HG03520 (cell line): Measurements from ENCODE around the gene HERC6.
"Not testable (repeated sequence)": the region's sequence is repeated elsewhere in the genome, so short reads cannot be mapped to it uniquely, and the experiment has no call there.

Experiments used
- ATAC-seq: cut with Tn5 transposase; IDR thresholded peaks from one replicate; pipeline ENCODE4 v1.9.1; 2021; ENCODE audit warnings: mild to moderate bottlenecking, moderate library complexity; ENCODE audit not compliant: unreplicated experiment

Gene HERC6

GRCh38 chr4:88445252-88445651, 66.6 kb downstream of the HERC6 start:
- no peak for ATAC-seq

DNA sequence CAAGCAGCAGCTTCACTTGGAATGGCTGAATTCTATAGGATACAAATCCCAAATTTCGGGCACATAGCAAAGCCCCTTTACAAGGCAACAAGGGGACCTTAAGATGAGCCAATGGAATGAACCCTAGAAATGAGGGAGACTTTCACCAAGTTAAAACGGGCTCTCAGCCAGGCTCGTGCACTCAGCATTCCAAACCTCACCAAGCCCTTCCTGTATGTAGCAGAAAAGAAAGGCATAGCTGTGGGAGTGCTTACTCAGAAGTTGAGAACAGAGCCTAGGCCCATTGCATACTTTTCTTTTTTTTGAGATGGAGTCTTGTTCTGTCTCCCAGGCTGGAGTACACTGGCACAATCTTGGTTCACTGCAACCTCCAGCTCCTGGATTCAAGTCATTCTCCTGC, 67.5 kb downstream of the HERC6 start:
- no peak for ATAC-seq

DNA sequence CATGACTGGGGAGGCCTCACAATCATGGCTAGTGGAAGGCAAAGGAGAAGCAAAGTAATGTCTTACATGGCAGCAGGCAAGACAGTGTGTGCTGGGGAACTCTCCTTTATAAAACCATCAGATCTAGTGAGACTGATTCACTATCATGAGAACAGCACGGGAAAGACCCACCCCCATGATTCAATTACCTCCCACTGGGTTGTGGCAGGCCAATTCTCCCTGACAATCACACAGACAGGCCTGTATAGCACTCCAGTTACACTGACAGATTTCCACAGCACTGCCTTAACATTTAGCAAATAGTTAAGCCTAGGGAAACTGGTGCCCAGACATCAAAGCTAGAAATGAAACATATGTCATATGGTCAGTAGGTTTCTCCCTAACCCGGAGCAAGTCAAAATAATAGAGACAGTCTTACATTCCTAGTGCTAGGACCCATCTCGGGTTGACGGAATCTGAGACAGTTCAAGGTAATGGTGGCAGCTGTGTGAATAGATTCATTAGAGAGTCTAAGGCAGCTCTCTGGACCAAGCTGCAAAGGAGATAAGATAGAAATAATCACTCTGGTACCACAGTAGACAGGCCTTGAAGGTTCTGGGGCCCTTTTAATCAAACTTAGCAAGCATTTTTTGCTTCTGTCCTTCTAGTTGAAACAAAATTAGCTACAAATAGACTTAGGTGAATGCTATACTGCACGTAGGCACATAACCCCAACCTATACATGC, 68.9 kb downstream of the HERC6 start:
- ATAC-seq, result no peak

DNA sequence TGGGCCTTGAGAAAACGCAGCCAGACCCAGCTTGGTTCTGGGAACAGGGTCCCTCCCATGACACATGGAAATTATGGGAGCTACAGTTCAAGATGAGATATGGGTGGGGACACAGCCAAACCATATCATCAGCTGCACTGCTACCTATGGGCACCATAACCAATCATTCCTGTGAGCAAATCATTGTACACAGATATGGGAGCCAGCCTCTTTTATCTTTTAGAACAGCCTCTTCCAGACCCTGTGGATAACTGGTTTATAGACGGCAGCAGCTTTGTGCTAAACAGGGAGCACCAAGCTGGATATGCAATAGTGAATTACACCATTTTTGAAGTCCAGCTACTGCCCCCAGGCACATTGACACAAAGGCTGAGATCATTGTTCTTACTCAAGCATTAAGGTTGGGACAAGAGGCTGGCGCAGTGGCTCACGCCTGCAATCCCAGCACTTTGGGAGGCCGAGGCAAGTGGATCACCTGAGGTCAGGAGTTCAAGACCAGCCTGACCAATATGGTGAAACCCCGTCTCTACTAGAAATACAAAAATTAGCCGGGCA, 69.6 kb downstream of the HERC6 start:
- ATAC-seq, result not testable (repeated sequence)

DNA sequence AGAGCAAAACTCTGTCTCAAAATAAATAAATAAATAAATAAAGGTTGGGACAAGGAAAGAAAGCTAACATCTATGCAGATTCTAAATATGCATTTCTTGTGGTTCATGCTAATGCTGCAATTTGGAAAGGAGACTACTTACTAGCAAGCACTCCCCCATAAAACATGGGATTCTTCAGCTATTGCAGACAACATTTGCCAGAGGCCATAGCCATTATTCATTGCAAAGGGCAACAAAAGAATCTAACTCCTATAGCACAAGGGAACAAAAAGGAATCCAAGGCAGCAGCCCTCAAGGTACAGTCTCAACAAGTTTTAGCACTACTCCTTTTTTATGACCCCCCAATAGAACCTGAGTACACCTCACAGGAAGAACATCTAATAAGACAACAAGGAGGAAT, 70.2 kb downstream of the HERC6 start:
- no peak for ATAC-seq

DNA sequence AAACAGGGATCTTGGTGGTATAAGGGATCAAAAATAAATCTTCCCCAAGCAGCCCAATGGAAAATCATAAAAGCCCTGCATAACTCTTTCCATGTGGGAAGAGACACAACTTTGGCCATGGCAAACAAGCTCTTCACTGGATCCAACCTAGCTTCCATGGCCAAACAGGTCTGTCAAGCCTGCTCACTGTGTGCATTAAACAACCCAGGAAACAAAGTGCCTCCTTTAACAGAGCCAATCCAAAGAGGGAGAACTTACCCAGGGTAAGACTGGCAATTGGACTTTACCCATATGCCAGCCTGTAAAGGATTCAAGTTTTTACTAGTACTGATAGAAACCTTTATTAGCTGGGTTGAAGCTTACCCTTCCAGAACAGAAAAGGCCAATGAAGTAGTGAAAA, 70.6 kb downstream of the HERC6 start:
- no peak for ATAC-seq

DNA sequence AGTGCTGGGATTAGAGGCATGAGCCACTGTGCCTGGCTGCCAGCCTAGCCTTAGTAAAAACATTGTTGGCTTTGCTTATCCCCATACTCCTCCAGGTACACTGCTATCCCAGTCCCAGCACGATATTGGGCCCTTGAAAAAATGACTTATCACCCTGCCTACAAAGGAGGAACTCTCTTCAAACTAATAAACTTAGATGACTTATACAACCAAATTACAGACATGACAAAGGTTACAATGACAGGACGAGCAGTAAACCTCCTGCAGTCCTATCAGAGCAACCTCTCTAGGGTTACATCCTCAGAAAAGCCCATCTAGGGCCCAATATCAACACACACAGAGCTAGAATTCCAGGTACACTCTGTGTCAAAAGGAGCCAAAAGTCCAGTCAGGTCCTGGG, 72.6 kb downstream of the HERC6 start:
- no peak for ATAC-seq

DNA sequence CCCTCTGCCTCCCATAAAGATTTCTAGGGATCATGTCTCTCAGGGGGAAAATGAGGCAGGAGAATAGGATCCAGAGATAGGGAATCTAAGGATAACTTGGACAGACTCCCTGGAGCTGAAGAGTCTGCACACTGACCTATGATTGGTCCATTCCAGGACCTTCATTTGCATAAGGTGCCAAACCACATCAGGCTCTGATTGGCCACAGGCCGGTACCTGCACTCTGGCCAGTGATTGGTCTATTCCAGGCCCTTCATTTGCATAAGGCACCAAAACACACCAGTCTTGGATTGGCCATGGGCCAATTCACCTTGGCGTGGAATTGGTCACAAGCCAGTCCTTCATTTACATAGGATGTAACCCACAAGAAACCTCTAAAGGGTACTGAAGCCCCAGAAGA, 74.3 kb downstream of the HERC6 start:
- no peak for ATAC-seq

- peak; percentile 93 for ATAC-seq
Observed at GRCh38 chr4:88456670-88457306, 78.1 kb downstream of the HERC6 start, which contains the start of gene HERC5. Gene HERC5, plus strand, starts transcription at chr4:88457119. Its CDS starts 151 bp downstream, at chr4:88457270.

DNA sequence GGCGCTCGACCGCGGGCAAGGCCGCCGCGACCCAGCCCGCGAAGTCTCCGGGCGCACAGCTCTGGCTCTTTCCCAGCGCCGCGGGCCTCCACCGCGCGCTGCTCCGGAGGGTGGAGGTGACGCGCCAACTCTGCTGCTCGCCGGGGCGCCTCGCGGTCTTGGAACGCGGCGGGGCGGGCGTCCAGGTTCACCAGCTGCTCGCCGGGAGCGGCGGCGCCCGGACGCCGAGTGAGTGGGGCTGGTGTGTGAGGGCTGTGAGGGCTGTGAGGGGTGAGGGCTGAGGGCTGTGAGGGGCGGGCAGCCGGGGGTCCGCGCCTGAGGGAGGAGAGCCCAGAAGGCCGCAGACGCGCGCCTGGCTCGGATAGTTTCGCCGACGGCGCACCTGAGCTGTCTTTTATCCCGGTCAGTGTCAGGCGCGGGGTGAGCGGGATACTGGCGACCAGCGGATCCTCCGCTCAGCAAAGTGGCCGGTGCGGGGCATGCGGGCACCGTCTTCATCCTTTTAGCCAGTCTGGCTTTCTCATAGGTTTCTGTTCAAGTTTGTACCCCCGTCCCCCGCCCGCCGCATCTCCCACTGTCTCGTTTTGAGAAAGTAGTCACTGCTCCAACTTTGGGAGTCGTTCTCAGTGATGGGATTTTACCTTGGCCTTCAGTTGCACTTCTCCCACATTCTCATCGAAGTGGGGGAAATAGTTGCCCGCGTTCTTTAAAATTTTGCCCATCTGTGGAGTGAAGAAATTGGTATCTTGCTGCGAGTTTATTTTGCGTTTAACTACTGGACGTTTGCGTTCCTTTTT, 78.9 kb downstream of the HERC6 start:
- ATAC-seq, result peak; percentile 35

DNA sequence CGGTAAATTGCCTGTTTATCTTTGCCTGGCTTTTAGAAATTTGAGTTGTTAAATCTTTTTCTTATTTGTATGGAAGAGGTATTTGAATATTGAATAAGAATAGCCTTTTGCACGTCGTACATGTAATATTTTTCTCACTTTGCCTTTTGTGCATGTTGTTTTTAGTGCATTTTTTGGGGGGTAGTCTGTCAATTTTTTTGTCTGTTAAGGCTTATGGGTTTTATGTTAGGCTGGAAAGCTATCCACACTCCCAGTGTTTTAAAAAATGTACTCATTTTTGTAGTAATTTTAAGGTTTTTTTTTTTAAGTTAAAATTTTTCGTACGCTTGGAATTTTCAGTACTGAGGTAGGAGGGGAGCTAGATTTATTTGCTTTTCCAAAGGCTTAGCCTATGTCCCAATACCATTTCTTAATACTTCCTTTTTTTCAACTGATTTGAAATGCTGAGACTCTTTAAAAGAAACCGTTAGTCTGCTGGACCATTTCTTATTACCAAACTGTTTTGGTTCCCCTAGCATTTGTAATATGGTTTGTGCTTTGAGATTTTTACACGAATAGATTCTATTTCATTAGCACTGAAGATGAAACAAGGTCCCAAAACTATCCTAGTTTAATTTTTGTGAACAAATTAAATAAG, 79.6 kb downstream of the HERC6 start:
- no peak for ATAC-seq

DNA sequence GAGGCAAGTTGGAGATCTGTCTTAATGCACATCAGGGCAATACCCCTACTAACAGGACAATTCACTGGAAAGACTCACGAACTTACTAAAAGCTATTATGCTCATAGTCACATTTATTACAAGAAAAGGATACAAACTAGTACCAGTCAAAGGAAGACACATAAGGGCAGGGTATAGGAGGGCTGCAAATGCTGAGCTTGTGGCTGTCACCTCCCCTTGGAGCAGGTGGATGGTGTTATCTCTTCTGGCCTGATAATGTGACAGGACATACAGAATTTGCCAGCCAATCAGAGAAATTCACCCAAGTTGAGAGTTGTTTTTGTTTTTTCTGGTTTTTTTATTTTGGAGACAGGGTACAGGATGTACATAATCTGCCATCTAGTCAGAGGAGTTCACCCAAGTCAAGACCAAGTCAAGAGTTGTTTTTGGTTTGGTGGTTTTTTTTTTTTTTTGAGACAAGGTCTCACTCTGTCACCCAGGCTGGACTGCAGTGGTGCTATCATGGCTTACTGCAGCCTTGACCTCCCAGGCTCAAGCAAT, 87.1 kb downstream of the HERC6 start:
- ATAC-seq, result no peak

GRCh38 chr4:88467392-88467791, 88.7 kb downstream of the HERC6 start:
- ATAC-seq, result no peak

- no peak for ATAC-seq
Observed at GRCh38 chr4:88477229-88477860, 98.7 kb downstream of the HERC6 start.

DNA sequence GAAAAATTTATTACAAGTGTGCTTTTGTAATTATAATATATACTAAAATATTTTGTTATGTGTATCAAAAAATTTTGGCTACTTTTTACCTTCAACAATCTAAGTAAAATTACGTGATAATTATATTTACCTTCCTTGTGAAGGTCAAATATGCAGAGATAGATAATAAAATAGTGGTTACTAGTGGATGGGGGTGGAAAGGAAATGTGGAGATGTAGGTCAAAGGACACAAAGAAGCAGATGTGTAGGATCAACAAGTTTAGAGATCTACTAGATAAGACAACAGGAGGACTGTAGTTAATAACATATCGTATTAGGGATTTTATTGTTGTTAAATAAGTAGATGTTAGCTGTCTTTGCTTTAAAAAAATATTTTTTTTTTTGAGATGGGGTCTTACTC, 99.6 kb downstream of the HERC6 start:
- no peak for ATAC-seq

GRCh38 chr4:88481537-88481936, 102.9 kb downstream of the HERC6 start:
- no peak for ATAC-seq

DNA sequence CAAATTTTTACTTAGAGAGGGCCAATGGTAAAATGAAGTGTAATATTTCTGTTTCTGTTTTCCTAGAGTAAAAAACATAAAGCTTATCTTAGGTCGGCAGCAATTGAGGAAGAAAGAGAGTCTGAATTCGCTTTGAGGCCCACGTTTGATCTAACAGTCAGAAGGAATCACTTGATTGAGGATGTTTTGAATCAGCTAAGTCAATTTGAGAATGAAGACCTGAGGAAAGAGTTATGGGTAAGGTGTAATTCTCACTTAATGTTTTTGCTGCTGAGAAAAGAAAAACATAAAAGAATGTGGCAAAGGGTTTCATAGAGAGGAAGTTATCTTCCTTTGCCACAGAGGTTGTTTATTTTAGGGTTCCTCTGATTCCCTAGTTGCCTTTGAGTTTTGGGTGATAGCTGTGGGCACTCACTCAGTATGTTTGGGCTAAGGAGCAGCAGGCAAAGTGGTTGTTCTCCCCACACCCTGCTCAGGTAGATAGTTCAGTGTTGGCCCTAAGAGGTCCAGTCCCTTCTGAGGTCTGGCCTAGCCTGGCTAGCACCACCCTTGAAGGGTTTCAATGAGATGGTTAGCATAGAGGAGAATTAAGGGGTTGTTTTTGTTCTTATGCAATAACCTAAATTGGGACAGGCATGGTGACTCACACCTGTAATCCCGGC, 110.6 kb downstream of the HERC6 start:
- no peak for ATAC-seq
